GM12891 (cell line): ENCODE measurements around the gene SDS.

ENCODE experiments used
- POLR2A ChIP-seq: IDR thresholded peaks from 2 replicates; pipeline ENCODE4 v1.6.1; 2011; ENCODE audit warnings: low read depth, low read length, control low read depth
- POLR2AphosphoS5 ChIP-seq: IDR thresholded peaks from 2 replicates; pipeline ENCODE4 v1.6.1; 2011; ENCODE audit warnings: low read depth, low read length, control low read depth
- POU2F2 ChIP-seq: IDR thresholded peaks from 2 replicates; pipeline ENCODE4 v1.6.1; 2011; ENCODE audit warnings: low read depth, mild to moderate bottlenecking, control low read depth, low read length, moderate library complexity
- TAF1 ChIP-seq: IDR thresholded peaks from 2 replicates; pipeline ENCODE4 v1.6.1; 2011; ENCODE audit warnings: low read depth, low read length, control low read depth

GRCh38 chr12:113435367-113435766, 31.7 kb upstream of the SDS start:
- TF ChIP-seq POLR2AphosphoS5 (no peak), POLR2A (no peak), POU2F2 (no peak), TAF1 (no peak)
